ENCODE data around the gene CHORDC1.

Gene CHORDC1

DNA sequence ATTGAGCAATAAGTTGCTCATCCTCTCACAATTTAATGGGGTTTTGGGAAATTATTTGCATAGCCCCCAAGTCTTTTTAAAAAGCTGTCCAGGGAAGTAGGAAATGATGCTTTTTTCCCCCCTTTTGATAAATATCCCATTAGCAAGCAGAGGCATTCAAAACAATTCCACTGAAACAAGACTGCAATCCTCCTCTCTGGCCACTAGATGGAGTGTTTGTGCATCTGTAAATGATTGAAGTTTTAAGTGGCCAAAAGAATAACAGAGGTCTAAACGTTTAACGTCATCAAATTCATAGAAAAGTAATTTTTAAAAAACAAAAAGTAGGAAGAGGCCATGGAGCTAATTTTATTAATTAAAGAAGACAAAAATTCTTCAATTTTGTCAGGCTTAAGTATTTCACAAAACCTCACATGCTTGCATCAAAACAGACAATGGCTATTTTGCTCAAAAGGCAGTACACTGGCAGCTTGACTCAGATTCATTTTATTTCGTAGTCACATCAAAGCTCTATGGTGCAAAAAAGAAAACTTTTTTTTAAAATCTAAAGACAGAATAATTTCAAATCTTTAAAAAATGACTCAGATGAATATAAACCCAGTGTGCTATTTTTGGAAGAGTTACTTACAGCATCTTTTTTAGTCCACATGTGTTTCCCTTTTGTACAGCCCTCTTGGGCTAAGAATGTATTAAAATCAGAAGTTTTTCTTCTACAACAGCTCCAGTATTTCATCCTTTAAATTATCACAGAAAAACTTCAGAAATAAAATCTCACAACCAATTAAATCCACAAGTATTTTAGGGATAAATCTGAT is 17.8 kb downstream of the CHORDC1 start:
- no peak for TF ChIP-seq LEF1 (IDR thresholded peaks at IDR 0.05; ENCODE audit: borderline replicate concordance)
- TF ChIP-seq, protein P1, sequence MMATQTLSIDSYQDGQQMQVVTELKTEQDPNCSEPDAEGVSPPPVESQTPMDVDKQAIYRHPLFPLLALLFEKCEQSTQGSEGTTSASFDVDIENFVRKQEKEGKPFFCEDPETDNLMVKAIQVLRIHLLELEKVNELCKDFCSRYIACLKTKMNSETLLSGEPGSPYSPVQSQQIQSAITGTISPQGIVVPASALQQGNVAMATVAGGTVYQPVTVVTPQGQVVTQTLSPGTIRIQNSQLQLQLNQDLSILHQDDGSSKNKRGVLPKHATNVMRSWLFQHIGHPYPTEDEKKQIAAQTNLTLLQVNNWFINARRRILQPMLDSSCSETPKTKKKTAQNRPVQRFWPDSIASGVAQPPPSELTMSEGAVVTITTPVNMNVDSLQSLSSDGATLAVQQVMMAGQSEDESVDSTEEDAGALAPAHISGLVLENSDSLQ (IDR thresholded peaks at IDR 0.05): peak; percentile 74
- CTCF ChIA-PET: interaction anchor here (0.6 to 1.3 kb wide), 8 partner anchors 9 to 894 kb away, joined by 3 to 8 read pairs (median 4); no protein-coding TSS in a partner anchor
- POLR2A ChIA-PET: no interaction called here
- DNase-seq (ENCODE audit: extremely low spot score): peak; percentile 50

DNA sequence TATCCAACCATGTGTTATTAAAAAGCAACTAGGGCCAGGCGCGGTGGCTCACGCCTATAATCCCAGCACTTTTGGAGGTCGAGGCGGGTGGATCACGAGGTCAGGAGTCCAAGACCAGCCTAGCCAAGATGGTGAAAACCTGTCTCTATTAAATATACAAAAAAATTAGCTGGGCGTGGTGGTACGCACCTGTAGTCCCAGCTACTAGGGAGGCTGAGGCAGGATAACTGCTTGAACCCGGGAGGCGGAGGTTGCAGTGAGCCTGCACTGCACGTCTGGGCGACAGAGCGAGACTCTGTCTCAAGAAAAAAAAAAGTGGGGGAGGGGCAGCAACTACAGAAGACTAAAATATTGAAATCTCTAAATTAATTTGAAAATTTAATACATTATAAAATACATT is 18.4 kb downstream of the CHORDC1 start:
- DNase-seq (ENCODE audit: extremely low spot score): no peak
- ChIA-PET POLR2A (no interaction called here), CTCF (interaction anchor here (0.8 to 1.3 kb wide), 4 partner anchors 10 to 28 kb away, joined by 3 to 8 read pairs (median 4); no protein-coding TSS in a partner anchor)
- no peak for TF ChIP-seq FOXM1 (IDR thresholded peaks at IDR 0.05; ENCODE audit: borderline replicate concordance)
- TF ChIP-seq ELF4 (IDR thresholded peaks at IDR 0.05): no peak
- TF ChIP-seq HDGF (IDR thresholded peaks at IDR 0.05; ENCODE audit: borderline replicate concordance): no peak
- TF ChIP-seq ARNT (IDR thresholded peaks at IDR 0.05): no peak
- TF ChIP-seq LEF1 (IDR thresholded peaks at IDR 0.05; ENCODE audit: borderline replicate concordance): no peak
- no peak for TF ChIP-seq ZNF384 (IDR thresholded peaks at IDR 0.05)
- TF ChIP-seq FOXA1 (IDR thresholded peaks at IDR 0.05): no peak
- no peak for TF ChIP-seq CTBP1 (IDR thresholded peaks at IDR 0.05; ENCODE audit: borderline replicate concordance)
- no peak for TF ChIP-seq NFRKB (IDR thresholded peaks at IDR 0.05)
- no peak for TF ChIP-seq SP1 (IDR thresholded peaks at IDR 0.05)
- TF ChIP-seq L3MBTL2 (conservative IDR thresholded peaks at IDR 0.05): no peak
- no peak for TF ChIP-seq SUZ12 (IDR thresholded peaks at IDR 0.05)

DNA sequence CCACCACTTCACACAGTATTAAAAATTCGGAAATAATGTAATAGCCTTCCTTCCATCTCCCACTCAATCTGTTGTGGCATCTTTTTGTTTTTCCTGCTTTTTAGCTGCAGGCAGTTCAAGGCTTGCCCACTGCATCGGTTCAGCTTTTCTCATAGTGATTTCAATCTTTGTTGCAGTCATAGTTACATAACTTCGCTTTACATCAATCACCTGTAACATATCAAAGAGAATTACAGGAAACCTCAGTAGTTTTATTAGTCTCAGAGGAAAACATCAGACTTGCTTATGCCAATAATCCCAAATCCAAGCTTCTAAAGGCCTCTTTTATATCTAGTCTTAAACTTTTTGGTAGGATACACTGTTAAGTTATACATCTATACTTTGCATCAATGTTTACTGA is 20.5 kb downstream of the CHORDC1 start:
- CTCF ChIA-PET: no interaction called here
- POLR2A ChIA-PET: no interaction called here
- no peak for DNase-seq (ENCODE audit: extremely low spot score)
- TF ChIP-seq FOXM1 (IDR thresholded peaks at IDR 0.05; ENCODE audit: borderline replicate concordance) (no peak), ARNT (IDR thresholded peaks at IDR 0.05) (no peak), TARDBP (IDR thresholded peaks at IDR 0.05) (no peak), ZNF384 (IDR thresholded peaks at IDR 0.05) (no peak), SP1 (IDR thresholded peaks at IDR 0.05) (no peak)

- no peak for DNase-seq (ENCODE audit: extremely low spot score)
- CTCF ChIA-PET: no interaction called here
- TF ChIP-seq SP1 (IDR thresholded peaks at IDR 0.05) (no peak), FOXK2 (IDR thresholded peaks at IDR 0.05) (no peak), ELF4 (IDR thresholded peaks at IDR 0.05) (no peak), HDGF (IDR thresholded peaks at IDR 0.05; ENCODE audit: borderline replicate concordance) (no peak), ARNT (IDR thresholded peaks at IDR 0.05) (no peak)
- TF ChIP-seq, protein P1 (IDR thresholded peaks at IDR 0.05): no peak
- POLR2A ChIA-PET: no interaction called here
Observed at GRCh38 chr11:90197377-90197776, 25.5 kb downstream of the CHORDC1 start.

GRCh38 chr11:90192869-90193582 is 29.8 kb downstream of the CHORDC1 start:
- TF ChIP-seq, protein P1 (IDR thresholded peaks at IDR 0.05): no peak
- no peak for TF ChIP-seq FOXA1 (IDR thresholded peaks at IDR 0.05)
- TF ChIP-seq TARDBP (IDR thresholded peaks at IDR 0.05): no peak
- TF ChIP-seq NFRKB (IDR thresholded peaks at IDR 0.05): no peak
- TF ChIP-seq BHLHE40 (IDR thresholded peaks at IDR 0.05; ENCODE audit: borderline replicate concordance): no peak
- no peak for TF ChIP-seq SUZ12 (IDR thresholded peaks at IDR 0.05)
- no peak for TF ChIP-seq LEF1 (IDR thresholded peaks at IDR 0.05; ENCODE audit: borderline replicate concordance)
- no peak for TF ChIP-seq HDGF (IDR thresholded peaks at IDR 0.05; ENCODE audit: borderline replicate concordance)
- no peak for TF ChIP-seq ELF4 (IDR thresholded peaks at IDR 0.05)
- TF ChIP-seq SP1 (IDR thresholded peaks at IDR 0.05): no peak
- no peak for TF ChIP-seq CTBP1 (IDR thresholded peaks at IDR 0.05; ENCODE audit: borderline replicate concordance)
- TF ChIP-seq L3MBTL2 (conservative IDR thresholded peaks at IDR 0.05): no peak
- no peak for TF ChIP-seq ARNT (IDR thresholded peaks at IDR 0.05)
- DNase-seq (ENCODE audit: extremely low spot score): no peak
- POLR2A ChIA-PET: no interaction called here
- CTCF ChIA-PET: no interaction called here

DNA sequence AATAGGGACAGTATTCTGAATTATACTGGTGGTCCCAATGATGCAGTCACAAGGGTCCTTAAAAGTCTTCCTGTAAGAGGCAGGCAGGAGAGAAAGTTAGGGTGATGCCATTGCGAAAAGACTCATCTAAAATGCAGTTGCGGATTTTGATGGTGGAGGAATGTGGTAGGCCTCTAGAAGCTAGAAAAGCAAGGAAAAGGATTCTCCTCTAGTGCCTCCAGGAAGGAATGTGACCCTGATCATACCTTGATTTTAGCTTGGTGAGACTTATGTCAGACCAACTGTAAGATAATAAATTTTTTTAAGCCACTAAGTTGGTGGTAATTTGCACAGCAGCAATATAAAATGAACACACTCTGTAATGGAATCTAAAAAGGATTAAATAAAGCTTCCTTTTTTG is 33.8 kb downstream of the CHORDC1 start:
- DNase-seq (ENCODE audit: extremely low spot score): no peak
- TF ChIP-seq SP1 (IDR thresholded peaks at IDR 0.05) (no peak), FOXK2 (IDR thresholded peaks at IDR 0.05) (no peak), TARDBP (IDR thresholded peaks at IDR 0.05) (no peak), ELF4 (IDR thresholded peaks at IDR 0.05) (no peak), LEF1 (IDR thresholded peaks at IDR 0.05; ENCODE audit: borderline replicate concordance) (no peak), SUZ12 (IDR thresholded peaks at IDR 0.05) (no peak)
- TF ChIP-seq, protein P1 (IDR thresholded peaks at IDR 0.05): no peak
- ChIA-PET CTCF (interaction anchor here (0.6 kb wide), 1 partner anchor 13 kb away, joined by 3 read pairs; no protein-coding TSS in a partner anchor), POLR2A (no interaction called here)

All from HEK293T (cell line).